HFF-Myc (cell line): ENCODE results near the gene RAD51AP1.

Experiments used
- DNase-seq: peaks from one replicate; pipeline ENCODE4 v3.0.0-alpha.2; 2011; ENCODE audit warnings: low read depth; ENCODE audit errors: extremely low read depth
- H3K4me3 ChIP-seq: replicated peaks from 2 replicates; pipeline ENCODE4 v1.5.1; 2011; ENCODE audit warnings: low read depth, mild to moderate bottlenecking, control low read depth, low read length
- CTCF ChIP-seq: IDR thresholded peaks from 2 replicates; pipeline ENCODE4 v1.5.1; 2012; ENCODE audit warnings: mild to moderate bottlenecking, low read depth, low read length, control low read depth; ENCODE audit errors: missing control alignments

RAD51AP1 gene

GRCh38 chr12:4538207-4539160 lies at the start of gene RAD51AP1:
RAD51AP1 (plus strand) TSS chr12:4538890; CDS start chr12:4538940, 50 bp downstream.
- DNase-seq: peak; percentile 93
- TF ChIP-seq CTCF: no peak
- peak within 1 kb of the TSS; percentile 99 for H3K4me3 ChIP-seq

DNA sequence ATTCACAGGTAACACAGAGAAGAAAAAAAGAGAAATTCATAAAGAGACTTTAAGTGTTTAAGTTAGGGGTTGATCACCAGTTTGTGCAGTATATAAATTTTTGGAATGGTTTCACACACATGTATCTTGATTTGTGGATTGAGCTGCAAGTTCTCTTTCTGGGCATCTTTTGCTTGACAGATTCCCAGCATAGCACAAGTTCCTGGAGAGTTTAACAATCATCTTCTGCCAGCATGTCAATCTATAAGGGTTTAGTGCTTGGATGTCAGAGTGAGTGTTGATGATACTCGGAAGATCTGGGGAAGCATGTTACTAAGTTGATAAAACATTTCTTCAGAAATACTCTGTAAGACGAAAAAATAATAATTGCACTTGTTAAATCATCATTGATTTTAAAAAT lies 49.1 kb upstream of the RAD51AP1 start:
- DNase-seq: no peak
- H3K4me3 ChIP-seq: no peak overlapping the region
- TF ChIP-seq CTCF: no peak

- H3K4me3 ChIP-seq: no peak overlapping the region
- no peak for TF ChIP-seq CTCF
- no peak for DNase-seq
Observed at GRCh38 chr12:4490973-4491372, 47.7 kb upstream of the RAD51AP1 start.

DNA sequence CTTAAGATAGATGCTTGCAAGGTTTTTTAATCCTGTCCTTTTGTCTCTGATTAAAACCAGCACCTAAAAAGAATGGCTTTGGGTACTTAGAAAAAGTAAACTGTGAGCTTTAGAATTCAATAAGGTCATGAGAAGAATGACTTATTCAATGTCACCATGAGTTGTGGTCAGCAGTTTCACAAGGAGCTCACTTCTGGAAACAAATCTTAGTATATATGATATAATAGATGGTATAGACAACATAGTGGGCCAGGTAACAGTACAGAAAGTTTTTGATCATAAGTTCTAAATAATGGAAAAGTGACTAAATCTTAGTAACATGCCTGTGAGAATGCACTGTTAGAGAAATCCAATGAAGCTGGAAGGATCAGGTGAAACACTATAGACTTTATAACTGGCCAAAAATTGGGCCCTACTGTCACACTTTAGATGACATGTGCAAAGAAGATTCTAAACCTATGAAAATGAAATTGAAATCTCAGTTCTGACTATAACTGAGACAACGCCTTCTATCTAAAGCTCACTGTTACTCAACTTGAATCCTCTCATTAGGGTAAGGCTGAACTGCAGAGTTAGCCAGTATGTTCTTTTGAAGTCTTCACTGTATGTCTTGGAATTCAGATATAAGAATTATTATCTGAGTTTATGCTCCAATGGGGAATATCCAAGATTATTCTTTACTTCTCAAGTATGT lies 42.4 kb upstream of the RAD51AP1 start:
- H3K4me3 ChIP-seq: no peak overlapping the region
- no peak for DNase-seq
- TF ChIP-seq CTCF: no peak

DNA sequence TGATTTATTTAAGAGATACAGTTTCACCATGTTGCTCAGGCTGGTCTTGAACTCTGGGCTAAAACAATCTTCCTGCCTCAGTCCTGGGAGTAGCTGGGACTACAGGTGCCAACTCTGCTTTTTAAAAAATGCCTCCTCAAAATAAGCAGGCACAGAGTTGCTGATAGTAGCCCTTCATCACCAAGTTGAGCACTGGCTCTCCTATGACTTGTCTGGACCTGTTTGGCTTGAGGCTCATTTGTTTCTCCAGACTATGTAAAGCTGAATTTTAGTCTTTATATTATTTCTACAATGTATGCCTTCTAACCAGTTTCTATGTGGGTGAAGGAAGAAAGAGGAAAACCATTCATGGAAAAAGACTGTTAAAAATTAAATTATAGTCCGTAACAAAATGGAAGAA lies 39.5 kb upstream of the RAD51AP1 start:
- H3K4me3 ChIP-seq: no peak overlapping the region
- no peak for DNase-seq
- TF ChIP-seq CTCF: no peak

DNA sequence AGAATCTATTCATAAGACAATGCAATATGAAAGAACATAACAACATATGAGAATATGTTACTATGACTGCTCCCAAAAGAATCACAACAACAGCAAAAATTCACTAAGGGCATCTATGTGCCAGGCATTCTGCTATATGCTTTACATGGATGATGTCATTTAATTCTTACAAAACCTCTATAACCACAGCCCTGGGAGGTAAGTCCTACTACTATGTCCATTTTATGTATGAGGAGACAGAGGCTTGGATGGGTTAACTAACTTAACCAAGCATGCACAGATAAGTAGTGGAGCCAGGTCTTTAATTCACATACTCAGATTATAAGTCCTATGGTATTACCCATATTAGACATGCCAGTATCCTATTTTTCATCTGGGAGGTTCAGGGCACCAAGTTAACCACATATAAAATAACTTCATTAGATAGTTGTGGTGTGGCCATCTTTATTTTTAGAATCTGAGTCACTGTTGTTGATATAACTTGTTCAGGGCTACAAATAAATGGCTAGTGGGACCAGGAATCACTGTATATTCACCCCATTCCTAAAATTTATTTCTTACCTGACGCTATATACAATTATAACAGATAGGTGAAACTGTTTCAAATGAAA lies 33.2 kb upstream of the RAD51AP1 start:
- TF ChIP-seq CTCF: no peak
- no peak for DNase-seq
- no peak overlapping the region for H3K4me3 ChIP-seq
